Measurements from ENCODE around the gene EDEM1.
"Not testable (repeated sequence)": the region's sequence is repeated elsewhere in the genome, so short reads cannot be mapped to it uniquely, and the experiment has no call there.

Gene EDEM1

GRCh38 chr3:5179036-5179435 lies 8.5 kb upstream of the EDEM1 start:
- not testable (repeated sequence) for DNase-seq

GRCh38 chr3:5181469-5182141 lies 5.9 kb upstream of the EDEM1 start:
- DNase-seq: no peak

- DNase-seq: not testable (repeated sequence)
Measured at GRCh38 chr3:5183714-5184113, 3.8 kb upstream of the EDEM1 start.

- DNase-seq: no peak
Measured at GRCh38 chr3:5184499-5184898, 3.0 kb upstream of the EDEM1 start.

- no peak for DNase-seq
Measured at GRCh38 chr3:5185093-5185673, 2.3 kb upstream of the EDEM1 start.

- no peak for DNase-seq
Measured at GRCh38 chr3:5186089-5186857, 1.2 kb upstream of the EDEM1 start.

- no peak for DNase-seq
Measured at GRCh38 chr3:5186858-5187155, 700 bp upstream of the EDEM1 start.

- DNase-seq: no peak
Measured at GRCh38 chr3:5187920-5188418, 462 bp downstream of the EDEM1 start.

GRCh38 chr3:5188419-5189221 lies 1.1 kb downstream of the EDEM1 start:
- no peak for DNase-seq

GRCh38 chr3:5190147-5190791 lies 2.8 kb downstream of the EDEM1 start:
- no peak for DNase-seq

GRCh38 chr3:5191555-5192304 lies 4.2 kb downstream of the EDEM1 start:
- no peak for DNase-seq

- DNase-seq: no peak
Measured at GRCh38 chr3:5192571-5193365, 5.3 kb downstream of the EDEM1 start.

- DNase-seq: no peak
Measured at GRCh38 chr3:5194341-5194740, 6.8 kb downstream of the EDEM1 start.

GRCh38 chr3:5194801-5195509 lies 7.4 kb downstream of the EDEM1 start:
- DNase-seq: no peak

- no peak for DNase-seq
Measured at GRCh38 chr3:5195605-5196004, 8.1 kb downstream of the EDEM1 start.

GRCh38 chr3:5197022-5197421 lies 9.5 kb downstream of the EDEM1 start:
- no peak for DNase-seq

- no peak for DNase-seq
Measured at GRCh38 chr3:5197470-5198312, 10.2 kb downstream of the EDEM1 start.

GRCh38 chr3:5198313-5198677 lies 10.8 kb downstream of the EDEM1 start:
- DNase-seq: no peak

GRCh38 chr3:5198986-5199731 lies 11.7 kb downstream of the EDEM1 start:
- no peak for DNase-seq
